Esophagus muscularis mucosa (tissue), 3 donors: Measurements from ENCODE around the gene MINAR1.

ENCODE experiments used
- POLR2A ChIP-seq: fragments of 450-650 bp; IDR thresholded peaks from one replicate; pipeline ENCODE4 v1.6.1; 2017; ENCODE audit warnings: antibody characterized with exemption, moderate library complexity, mild to moderate bottlenecking, low read depth
- POLR2AphosphoS5 ChIP-seq, 2 donors: sonication (generic); formaldehyde crosslinking; IDR thresholded peaks; one replicate each; pipeline ENCODE4 v1.6.1; 2017; ENCODE audit warnings: antibody characterized with exemption in 2 of 2
- TF ChIP-seq, protein P1 (sequence below), 3 experiments: fragments of 200-600 bp in 2 of 3; fragments of 450-650 bp in 1 of 3; sonication (generic) in 2 of 3; IDR thresholded peaks; one replicate each; pipeline ENCODE4 v1.5.1; 2017 to 2019; ENCODE audit warnings: antibody characterized with exemption in 3 of 3, mild to moderate bottlenecking in 2 of 3, moderate library complexity in 1 of 3

DNA sequence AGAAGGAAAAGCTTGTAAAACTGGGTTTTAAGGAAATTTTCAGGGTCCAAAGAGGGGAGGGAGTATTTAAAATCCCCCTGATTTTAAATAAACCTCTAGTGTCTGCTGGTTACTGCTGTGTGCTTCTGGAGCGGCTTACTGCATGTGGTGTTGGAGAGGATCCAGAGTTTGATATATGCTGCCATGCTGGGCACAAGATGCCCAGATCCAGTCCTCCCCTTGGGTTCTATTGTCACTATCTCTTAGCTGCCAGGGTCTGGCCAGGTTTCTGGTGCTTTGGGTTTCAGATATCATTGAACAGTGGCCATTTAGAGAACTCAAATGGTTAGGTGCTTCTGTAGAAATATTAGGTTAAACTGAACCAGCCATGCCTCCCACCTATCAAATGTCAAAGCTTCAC, 27.5 kb downstream of the MINAR1 start:
- no peak for TF ChIP-seq POLR2A
- TF ChIP-seq, protein P1, sequence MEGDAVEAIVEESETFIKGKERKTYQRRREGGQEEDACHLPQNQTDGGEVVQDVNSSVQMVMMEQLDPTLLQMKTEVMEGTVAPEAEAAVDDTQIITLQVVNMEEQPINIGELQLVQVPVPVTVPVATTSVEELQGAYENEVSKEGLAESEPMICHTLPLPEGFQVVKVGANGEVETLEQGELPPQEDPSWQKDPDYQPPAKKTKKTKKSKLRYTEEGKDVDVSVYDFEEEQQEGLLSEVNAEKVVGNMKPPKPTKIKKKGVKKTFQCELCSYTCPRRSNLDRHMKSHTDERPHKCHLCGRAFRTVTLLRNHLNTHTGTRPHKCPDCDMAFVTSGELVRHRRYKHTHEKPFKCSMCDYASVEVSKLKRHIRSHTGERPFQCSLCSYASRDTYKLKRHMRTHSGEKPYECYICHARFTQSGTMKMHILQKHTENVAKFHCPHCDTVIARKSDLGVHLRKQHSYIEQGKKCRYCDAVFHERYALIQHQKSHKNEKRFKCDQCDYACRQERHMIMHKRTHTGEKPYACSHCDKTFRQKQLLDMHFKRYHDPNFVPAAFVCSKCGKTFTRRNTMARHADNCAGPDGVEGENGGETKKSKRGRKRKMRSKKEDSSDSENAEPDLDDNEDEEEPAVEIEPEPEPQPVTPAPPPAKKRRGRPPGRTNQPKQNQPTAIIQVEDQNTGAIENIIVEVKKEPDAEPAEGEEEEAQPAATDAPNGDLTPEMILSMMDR (IDR thresholded peaks at IDR 0.05), result no peak
- no peak for TF ChIP-seq POLR2AphosphoS5 (IDR thresholded peaks at IDR 0.05)
